SKM-1 treated with dmso at 0.1 percent for 144 hours (cell line): ENCODE results near the gene REEP1.
"Not testable (repeated sequence)": the region's sequence is repeated elsewhere in the genome, so short reads cannot be mapped to it uniquely, and the experiment has no call there.

Source experiments
- DNase-seq: peaks from one replicate; lab custom pipeline; 2025; ENCODE audit not compliant: unreplicated experiment; lab: John Stamatoyannopoulos, UW

REEP1 gene

GRCh38 chr2:86202336-86202692, 135.1 kb downstream of the REEP1 start:
- no peak for DNase-seq

- no peak for DNase-seq
These were observed 135.6 kb downstream of the REEP1 start for GRCh38 chr2:86201671-86202335.

GRCh38 chr2:86200564-86200963, 136.9 kb downstream of the REEP1 start:
- not testable (repeated sequence) for DNase-seq

- DNase-seq: peak; percentile 47
These were observed 137.6 kb downstream of the REEP1 start for GRCh38 chr2:86199834-86200177.

GRCh38 chr2:86195808-86196387, 141.5 kb downstream of the REEP1 start:
- peak; percentile 47 for DNase-seq

GRCh38 chr2:86195055-86195807, 142.2 kb downstream of the REEP1 start, which contains the start of gene IMMT:
Gene IMMT (minus strand): TSS chr2:86195462. CDS start chr2:86195382, 80 bp downstream.
- peak; percentile 99 for DNase-seq

GRCh38 chr2:86194751-86195054, 142.7 kb downstream of the REEP1 start:
- no peak for DNase-seq

- DNase-seq: peak; percentile 4
These were observed 143.4 kb downstream of the REEP1 start for GRCh38 chr2:86193901-86194567.

GRCh38 chr2:86189782-86190416, 147.5 kb downstream of the REEP1 start:
- DNase-seq: no peak

- DNase-seq: no peak
These were observed 151.0 kb downstream of the REEP1 start for GRCh38 chr2:86186431-86186830.

GRCh38 chr2:86185517-86186212, 151.8 kb downstream of the REEP1 start:
- no peak for DNase-seq

- DNase-seq: no peak
These were observed 160.8 kb downstream of the REEP1 start for GRCh38 chr2:86176597-86176996.

- DNase-seq: no peak
These were observed 161.6 kb downstream of the REEP1 start for GRCh38 chr2:86175828-86176227.

GRCh38 chr2:86174445-86174844, 163.0 kb downstream of the REEP1 start:
- no peak for DNase-seq

- DNase-seq: no peak
These were observed 164.8 kb downstream of the REEP1 start for GRCh38 chr2:86172610-86173009.

GRCh38 chr2:86171295-86171694, 166.1 kb downstream of the REEP1 start:
- no peak for DNase-seq

- DNase-seq: no peak
These were observed 167.0 kb downstream of the REEP1 start for GRCh38 chr2:86170449-86170848.
